D721Med (cell line): ENCODE data around the gene CPXM1.

Experiments used
- DNase-seq: peaks from one replicate; pipeline ENCODE4 v3.0.0; 2011; ENCODE audit warnings: low spot score; ENCODE audit not compliant: insufficient read length
- FAIRE-seq: peaks from 2 replicates; lab custom pipeline; 2011; peaks lifted over from hg19 to GRCh38; lab: Jason Lieb, UNC
- TF ChIP-seq, protein P1 (sequence below): IDR thresholded peaks from 2 replicates; pipeline ENCODE4 v1.5.1; 2012; ENCODE audit warnings: mild to moderate bottlenecking, control low read depth; ENCODE audit not compliant: insufficient read depth; ENCODE audit errors: missing control alignments

The CPXM1 gene

GRCh38 chr20:2800521-2801285, at the start of gene CPXM1:
Gene CPXM1 (minus strand): TSS chr20:2800627. CDS start chr20:2800572, 55 bp downstream.
- FAIRE-seq: no peak
- no peak for DNase-seq
- TF ChIP-seq, protein P1, sequence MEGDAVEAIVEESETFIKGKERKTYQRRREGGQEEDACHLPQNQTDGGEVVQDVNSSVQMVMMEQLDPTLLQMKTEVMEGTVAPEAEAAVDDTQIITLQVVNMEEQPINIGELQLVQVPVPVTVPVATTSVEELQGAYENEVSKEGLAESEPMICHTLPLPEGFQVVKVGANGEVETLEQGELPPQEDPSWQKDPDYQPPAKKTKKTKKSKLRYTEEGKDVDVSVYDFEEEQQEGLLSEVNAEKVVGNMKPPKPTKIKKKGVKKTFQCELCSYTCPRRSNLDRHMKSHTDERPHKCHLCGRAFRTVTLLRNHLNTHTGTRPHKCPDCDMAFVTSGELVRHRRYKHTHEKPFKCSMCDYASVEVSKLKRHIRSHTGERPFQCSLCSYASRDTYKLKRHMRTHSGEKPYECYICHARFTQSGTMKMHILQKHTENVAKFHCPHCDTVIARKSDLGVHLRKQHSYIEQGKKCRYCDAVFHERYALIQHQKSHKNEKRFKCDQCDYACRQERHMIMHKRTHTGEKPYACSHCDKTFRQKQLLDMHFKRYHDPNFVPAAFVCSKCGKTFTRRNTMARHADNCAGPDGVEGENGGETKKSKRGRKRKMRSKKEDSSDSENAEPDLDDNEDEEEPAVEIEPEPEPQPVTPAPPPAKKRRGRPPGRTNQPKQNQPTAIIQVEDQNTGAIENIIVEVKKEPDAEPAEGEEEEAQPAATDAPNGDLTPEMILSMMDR: no peak

DNA sequence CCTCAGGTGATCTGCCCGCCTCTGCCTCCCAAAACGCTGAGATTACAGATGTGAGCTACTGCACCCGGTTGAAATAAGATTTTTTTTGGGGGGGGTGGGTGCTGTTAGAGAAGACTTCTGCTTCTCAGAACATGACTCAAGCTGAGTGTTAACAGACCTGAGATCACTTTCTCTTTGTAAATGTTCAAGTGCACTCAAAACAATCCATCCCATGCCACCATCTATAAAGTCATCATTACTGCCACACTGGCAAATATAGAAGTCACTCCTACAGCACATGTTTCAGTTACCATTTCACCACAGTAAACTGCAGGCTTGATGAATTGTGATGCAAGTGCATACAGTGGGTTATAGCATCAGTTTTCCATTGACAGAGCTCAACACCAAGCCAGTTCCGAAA, 49.1 kb upstream of the CPXM1 start:
- TF ChIP-seq, protein P1: no peak
- DNase-seq (no peak), FAIRE-seq (no peak)

DNA sequence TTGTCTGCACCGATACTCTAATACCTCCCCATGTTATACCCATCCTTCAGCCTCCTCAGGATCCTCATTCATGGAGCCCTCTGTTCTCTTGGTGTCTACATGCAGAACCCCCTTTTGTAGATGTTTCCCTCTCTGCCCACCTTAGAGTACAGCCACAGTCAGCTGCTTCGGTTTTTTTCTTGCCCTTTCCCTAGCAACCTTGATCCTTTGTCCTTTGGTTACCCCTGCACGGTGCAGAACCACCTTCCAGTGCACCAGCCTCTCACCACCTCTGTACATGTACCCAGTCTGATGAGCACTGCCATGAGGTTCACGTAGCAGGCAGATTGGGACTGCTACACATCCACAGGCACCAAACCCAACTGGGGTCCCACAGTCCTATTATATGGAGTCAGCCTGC, 47.4 kb upstream of the CPXM1 start:
- DNase-seq (no peak), FAIRE-seq (no peak)
- TF ChIP-seq, protein P1: no peak

DNA sequence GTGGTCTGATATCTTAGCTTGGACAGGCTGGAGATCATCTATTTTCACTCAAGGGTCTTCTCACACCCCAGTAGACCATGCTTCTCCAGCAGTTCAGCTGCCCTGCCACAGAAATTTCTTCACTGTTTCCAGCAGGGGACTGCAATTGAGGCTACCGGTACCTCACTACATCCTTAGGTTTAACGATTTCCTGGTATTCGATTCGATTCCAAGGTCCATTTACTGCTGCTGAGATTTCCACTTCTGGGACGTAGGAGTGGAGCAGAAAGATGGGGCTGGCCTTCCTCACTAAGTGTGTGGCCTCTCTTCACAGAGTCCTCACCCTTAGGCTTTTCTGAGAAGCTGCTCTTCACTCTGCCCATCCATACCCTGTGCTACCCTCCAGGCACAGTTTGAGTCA, 46.3 kb upstream of the CPXM1 start:
- FAIRE-seq (no peak), DNase-seq (no peak)
- TF ChIP-seq, protein P1: no peak

DNA sequence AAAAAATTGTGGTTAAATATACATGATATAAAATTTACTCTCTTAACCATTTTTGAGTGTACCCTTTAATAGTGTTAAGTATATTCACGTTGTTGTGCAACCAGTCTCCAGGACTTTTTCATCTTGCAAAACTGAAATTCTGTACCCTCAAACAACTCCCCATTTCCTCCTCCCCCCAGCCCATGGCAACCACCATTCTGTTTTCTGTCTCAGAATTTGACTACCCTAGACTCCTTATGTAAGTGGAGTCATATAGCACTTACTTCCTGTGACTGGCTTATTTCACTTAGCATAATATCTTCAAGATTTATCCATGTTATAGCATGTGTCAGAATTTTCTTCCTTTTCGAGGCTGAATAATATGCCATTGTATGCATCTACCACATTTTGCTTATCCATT, 45.2 kb upstream of the CPXM1 start:
- FAIRE-seq (no peak), DNase-seq (no peak)
- TF ChIP-seq, protein P1: no peak

DNA sequence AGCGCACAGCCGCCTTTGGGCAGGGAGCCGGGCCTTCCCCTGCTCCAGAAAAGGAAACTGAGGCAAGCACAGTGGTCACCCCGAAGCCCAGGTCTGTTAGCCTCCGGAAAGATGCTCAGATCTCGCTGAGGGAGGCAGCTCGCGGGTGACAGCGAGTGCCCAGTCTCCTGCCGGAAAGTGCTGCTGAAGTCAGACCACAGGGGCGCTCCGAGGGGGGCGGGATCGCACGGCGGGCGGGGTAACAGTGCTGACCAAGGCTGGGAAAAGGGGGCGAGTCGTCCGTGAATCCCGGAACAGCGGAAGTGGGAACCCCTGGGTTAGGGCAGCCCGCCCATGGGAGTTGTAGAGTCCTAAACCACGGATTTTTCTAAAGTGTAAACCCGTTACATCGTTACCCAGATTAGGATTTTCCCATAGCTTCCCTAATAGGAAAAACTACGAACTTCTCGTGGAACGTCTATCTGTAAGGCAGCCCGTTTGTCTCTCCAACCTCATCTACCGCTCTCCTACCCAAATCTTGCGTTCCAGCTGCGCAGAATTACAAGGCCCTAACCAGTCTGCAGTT, 40.6 kb upstream of the CPXM1 start:
- DNase-seq: no peak
- TF ChIP-seq, protein P1: no peak
- no peak for FAIRE-seq

DNA sequence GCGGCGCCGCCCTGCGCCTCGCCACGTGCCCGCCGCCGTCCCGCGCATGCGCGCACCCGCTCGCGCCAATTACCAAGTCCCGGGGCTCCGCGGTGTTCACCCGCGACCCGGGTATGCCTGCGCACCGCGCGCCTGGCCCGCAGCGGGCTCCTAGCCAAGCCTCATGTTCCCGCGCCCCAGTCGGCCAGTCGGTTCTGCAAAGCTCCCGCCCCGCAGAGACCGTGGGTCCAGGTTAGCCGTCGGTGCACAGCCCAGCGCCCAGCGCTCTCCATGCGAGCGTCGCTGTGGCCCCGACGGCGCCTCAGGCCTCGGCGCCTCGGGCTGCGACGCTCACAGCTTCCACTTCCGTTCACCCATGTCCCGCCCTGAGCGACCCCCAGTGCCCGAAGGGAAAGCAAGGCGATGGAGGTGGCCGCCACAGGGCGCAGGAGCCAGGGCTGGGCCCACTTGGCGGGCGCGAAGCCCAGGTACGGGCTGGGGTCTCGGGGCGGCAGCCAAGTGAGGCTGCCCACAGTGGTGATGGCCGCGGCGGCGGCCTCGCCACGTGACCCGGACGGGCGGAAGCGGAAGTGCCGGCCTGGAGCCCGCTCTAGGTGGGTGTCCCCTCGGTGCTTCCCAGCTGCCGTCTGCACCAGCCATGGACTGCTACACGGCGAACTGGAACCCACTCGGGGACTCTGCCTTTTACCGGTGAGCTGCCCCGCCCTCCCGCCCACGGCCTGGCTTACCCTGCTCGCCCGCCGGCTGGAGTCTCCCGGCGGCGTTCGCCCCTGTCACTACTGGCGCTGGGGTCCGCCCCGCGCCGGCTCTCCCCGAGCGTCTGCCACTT, 39.9 kb upstream of the CPXM1 start, which contains the start of the genes PCED1A and VPS16:
Gene PCED1A, minus strand, starts transcription at position 518 of the 829 bp plus-strand sequence. CDS start 743 bp downstream, outside the sequence.
Gene VPS16, plus strand, starts transcription at position 608 of the 829 bp plus-strand sequence. Its CDS starts 30 bp downstream, at position 638.
- peak; percentile 70 for DNase-seq
- TF ChIP-seq, protein P1: no peak
- FAIRE-seq: no peak
